NCI-H146 treated with DMSO at 0.1 percent for 48 hours (cell line): Measurements from ENCODE around the gene OR4D2.
"Not testable (repeated sequence)": the region's sequence is repeated elsewhere in the genome, so short reads cannot be mapped to it uniquely, and the experiment has no call there.

ENCODE experiments used
- DNase-seq: peaks from one replicate; lab custom pipeline; 2025; ENCODE audit not compliant: unreplicated experiment; lab: John Stamatoyannopoulos, UW

Gene OR4D2

DNA sequence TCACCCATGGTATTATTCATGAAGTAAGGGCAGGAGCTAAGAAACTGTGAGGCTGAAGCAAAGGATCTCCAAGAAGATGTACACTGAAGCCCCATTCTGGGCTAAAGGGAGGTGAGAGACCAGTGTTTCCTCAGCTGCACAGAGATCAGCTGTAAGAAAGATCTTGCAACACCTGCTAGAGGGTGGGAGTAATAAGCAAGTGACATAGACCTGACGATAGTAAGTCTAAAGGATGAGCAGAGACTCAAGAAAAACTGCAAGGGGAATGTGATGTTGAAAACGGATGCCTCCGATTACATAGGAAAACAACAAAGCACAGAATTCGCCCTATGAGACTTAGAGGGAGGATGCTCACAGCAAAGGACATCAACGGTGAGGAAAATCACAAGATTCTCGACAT, at the start of gene OR4D2:
OR4D2 (plus strand) TSS at position 301 of the 400 bp plus-strand sequence. CDS start 2,674 bp downstream, outside the sequence.
- DNase-seq, result no peak

DNA sequence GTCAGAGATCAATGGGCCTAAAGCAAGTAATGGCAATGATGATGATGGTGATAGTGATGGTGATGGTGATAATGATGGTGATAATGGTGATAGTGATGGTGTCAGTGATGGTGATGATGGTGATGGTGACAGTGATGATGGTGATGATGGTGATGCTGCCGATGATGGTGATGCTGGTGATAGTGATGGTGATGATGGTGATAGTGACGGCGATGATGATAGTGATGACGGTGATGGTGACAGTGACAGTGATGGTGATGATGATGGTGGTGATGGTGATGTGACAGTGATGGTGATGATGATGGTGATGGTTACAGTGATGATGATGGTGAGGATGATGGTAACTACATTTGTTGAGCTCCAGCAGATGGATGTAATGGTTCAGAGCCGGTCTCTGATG, 49.4 kb upstream of the OR4D2 start:
- DNase-seq, result no peak

DNA sequence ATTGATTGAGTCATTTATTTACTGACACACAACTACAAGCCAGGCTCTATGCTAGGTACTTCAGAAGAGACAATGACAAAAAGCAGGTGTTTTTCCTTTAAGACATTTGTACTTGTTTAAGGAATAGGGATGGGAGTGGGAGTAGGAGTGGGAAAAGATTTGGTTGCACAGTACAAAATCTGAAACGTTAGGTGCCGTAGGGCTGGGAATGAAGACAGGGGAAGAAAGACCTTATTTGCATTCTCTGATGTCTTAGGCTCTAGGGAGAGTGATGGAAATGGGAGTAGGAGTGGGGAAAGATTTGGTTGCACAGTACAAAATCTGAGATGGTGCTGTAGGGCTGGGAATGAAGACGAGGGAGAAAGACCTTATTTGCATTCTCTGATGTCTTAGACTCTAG, 47.3 kb upstream of the OR4D2 start:
- DNase-seq, result no peak

DNA sequence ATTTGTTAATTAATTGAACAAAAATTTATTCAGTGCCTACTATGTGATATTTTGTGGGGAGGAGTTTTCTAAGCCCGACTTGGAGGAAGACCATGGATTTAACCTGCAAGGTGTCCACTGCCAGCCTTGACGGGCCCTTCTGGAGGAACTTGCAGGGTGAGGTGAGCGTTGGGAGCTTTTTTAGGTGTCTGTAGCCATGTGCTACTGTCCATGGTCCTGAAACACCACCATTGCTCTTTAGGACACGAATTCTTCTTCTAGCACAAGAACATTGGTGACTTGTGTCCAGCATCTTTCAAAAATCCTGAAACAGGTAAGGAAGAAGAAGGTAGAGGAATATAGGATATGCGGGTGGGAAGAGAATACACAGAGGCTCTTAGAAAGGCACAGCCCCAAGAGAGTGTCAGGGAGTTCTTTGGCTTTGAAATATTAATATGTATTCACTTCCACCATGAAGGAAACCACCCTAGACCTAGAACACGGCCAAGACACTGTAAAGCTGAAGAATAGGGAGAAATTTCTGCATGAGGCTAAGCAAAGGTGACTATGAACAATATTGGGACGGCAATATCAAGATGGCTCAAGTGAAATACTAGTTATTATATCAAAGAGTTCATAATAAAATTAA, 46.5 kb upstream of the OR4D2 start:
- no peak for DNase-seq

DNA sequence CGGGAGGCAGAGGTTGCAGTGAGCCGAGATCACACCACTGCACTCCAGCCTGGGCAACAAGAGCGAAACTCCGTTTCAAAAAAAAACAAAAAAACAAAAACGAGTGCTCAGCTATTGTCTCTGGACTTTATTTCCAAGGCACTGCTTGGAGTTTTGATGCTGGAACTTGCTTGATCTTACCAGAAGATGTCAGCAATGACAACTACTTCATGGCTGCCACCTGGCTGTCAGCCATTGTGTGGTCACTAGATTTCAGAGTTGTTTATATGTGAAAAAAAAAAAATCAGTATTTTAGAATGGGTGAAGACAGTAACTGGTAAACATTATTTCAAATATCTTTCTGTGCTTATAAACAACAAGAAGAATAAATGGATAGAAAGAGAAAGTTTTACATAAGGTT, 44.9 kb upstream of the OR4D2 start:
- DNase-seq, result peak; percentile 24

DNA sequence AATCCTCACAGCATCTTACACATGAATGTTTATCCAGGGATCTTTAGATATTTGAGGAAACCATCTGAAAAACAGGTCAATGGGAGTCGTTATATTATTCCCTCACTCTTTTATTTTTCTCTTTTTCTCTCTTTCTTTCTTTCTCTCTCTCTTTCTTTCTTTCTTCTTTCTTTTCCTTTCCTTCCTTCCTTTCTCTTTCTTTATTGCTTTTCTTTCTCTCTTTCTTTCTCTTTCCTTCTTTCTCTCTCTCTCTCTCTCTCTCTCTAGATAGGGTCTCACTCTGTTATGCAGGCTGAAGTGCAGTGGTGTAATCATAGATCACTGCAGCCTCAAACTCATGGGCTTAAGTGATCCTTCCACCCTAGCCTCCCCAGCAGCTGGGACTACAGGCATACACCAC, 38.9 kb upstream of the OR4D2 start:
- no peak for DNase-seq

DNA sequence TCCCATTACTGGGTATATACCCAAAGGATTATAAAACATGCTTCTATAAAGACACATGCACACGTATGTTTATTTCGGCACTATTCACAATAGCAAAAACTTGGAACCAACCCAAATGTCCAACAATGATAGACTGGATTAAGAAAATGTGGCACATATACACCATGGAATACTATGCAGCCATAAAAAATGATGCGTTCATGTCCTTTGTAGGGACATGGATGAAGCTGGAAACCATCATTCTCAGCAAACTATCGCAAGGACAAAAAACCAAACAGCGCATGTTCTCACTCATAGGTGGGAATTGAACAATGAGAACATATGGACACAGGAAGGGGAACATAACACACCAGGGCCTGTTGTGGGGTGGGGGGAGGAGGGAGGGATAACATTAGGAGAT, 34.1 kb upstream of the OR4D2 start:
- DNase-seq, result not testable (repeated sequence)

DNA sequence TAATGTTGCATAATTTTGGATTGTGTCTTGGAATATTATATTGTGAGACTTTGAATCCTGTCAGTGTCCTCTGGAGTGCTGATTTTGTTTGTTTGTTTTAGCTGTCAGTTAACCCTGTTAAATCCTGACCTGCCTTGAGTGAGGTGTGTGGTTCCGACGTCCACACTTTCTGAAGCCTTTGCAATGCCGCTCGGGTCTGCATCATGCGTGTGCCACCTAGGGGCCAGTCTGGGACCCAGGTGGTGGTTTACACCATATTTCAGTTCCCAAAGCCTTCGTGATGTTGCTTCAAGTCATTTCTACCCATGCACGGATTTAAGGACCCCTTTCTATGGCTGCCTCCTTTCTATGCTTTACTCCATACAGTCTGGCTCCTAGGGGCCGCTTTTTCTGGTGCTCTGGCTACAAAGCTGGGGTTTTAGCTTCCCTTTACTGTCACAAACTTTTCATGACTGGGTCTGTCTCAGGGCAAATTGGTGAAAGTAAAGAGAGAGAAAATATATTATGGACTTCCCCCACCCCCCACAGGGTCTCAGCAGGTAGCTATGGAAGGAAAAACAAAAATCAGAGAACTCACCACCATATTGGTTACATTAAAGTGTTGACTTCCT, 30.0 kb upstream of the OR4D2 start:
- DNase-seq, result no peak

DNA sequence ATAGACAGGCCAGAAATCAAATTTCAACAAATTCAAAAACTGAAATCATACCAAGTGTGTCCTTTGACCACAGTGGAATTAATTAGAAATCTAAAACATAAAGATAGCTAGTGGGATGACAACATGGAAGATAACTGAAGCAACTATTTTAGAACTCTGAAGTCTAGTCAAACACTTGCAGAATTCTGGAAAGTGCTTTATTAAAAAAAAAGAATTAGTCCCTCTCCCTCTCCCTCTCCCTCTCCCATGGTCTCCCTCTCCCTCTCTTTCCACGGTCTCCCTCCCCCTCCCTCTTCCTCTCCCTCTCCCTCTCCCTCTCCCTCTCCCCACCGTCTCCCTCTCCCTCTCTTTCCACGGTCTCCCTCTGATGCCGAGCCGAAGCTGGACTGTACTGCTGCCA, 25.3 kb upstream of the OR4D2 start:
- DNase-seq, result no peak

DNA sequence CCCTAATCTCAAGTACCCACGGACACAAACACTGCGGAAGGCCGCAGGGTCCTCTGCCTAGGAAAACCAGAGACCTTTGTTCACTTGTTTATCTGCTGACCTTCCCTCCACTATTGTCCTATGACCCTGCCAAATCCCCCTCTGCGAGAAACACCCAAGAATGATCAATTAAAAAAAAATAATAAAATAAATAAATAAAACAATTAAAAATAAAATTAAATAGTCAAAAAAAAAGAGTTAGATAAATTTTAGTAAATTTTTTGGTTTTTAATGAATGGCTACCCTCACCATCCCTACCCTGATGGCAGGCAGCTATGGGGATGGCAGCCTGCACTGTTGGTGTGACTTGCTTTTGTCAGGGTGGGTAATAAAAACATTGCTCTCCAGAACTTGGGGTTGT, 23.4 kb upstream of the OR4D2 start:
- DNase-seq, result not testable (repeated sequence)

DNA sequence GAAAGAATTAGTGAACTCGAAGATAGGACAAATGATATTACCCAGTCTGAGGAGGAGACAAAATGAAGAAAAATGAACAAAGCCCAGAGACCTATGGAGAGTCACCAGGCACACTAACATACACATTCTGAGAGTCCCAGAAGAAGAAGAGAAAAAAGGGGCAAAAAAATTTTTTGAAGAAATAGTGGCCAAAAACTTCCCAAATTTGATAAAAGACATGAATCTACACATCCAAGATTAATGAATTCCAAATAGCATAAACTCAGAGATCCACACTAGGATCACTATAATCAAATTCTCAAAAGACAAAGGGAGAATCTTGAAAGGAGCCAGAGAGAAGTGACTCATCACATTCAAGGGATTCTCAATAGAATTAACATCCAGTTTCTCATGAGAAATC, 22.0 kb upstream of the OR4D2 start:
- DNase-seq, result no peak

DNA sequence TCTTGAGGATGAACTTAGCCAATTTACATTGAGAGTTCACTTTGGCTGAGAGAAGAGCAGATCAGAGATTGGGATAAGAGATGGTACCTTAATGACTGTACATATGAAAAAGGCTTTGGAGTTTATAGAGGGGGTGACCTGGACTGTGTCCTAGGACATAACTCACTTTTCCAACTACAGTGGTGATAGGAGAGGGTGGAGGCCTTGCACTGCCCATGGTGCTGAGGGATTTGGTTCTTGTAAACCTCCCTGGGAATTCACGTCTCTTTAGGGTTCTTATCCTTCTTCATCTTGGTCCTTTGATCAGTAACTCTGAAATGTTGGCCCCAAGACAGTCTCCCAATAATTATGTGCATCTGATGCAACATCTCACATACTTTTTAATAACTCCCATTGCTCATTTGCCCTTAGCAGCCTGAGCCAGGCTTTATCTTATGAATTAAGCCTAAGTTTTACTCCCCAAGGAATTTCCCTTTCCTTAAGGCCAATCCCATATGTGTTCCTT, 18.8 kb upstream of the OR4D2 start, which contains the start of gene OR4D1:
OR4D1 (plus strand) TSS at position 455 of the 505 bp plus-strand sequence. CDS start 6,770 bp downstream, outside the sequence.
- DNase-seq, result no peak

DNA sequence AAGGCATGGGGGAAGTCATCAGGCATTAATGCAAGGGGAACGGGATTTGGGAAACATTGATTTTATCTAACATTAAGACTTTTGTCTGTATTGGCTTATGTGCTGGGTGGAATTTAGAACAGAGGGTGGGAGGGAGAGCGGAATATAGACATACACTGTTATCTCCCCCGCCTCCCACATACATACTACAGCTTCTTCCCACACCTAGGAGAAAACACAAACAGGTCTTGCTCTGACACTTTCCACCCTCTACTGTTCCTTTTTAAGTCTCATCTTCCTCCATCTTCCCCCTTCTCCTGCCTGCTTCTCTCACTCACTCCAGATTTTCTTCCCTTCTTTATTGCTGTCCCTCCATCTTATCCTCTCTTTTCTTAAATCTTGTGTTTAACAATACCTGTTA, 18.2 kb upstream of the OR4D2 start:
- no peak for DNase-seq

DNA sequence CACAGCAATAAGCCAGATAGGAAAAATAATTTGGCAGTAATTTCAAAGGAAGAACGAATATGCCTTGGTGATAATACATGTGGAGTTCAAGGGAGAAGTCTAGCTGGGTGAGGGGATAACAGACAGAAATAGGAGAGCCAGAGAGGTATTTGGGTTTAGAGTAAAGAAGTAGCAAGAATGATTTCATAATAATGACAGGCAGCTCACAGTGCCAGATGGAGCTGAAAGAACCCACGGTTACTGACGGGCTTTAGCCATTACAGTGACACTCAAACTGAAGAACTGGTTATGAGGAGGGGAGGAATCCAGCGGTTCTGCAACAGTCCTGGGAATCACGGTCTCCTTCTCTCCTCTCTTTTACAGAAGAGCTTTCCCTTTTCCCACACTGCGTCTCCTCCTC, 16.4 kb upstream of the OR4D2 start:
- no peak for DNase-seq

DNA sequence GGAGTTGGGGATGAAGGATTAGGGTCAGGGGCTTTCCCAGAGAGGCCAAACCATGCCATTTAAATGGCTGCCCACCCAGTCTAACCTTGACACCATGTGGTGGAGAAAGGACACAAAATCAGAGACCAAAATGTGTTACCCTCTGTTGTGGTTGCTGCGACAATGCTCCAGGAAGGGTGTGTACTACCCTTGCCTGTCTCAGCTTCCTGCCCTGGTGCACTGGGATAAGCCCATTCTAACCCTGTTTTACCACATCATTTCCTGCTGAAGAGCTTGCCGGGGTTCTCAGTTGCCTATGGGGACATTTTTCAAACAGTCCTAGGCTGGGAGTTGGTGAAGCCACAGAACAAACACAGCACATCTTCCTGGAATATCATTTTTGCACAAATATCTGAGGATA, 13.7 kb upstream of the OR4D2 start:
- DNase-seq, result no peak

DNA sequence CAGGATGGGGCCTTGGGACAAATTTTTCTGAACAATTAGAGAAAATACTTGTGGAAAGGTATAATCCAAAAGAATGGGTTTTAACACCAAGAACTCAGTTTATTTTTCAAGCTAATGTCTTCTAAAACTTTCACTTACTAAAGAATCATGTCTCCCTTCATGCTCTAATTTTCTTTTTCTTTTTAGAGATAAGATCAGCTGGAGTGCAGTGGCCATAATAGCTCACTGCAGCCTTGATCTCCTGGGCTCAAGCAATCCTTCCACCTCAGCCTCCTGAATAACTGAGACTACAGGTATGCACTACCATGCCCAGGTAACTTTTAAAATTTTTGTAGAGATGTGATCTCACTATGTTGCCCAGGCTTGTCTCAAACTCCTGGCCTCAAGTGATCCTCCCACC, 13.1 kb upstream of the OR4D2 start:
- DNase-seq, result no peak

DNA sequence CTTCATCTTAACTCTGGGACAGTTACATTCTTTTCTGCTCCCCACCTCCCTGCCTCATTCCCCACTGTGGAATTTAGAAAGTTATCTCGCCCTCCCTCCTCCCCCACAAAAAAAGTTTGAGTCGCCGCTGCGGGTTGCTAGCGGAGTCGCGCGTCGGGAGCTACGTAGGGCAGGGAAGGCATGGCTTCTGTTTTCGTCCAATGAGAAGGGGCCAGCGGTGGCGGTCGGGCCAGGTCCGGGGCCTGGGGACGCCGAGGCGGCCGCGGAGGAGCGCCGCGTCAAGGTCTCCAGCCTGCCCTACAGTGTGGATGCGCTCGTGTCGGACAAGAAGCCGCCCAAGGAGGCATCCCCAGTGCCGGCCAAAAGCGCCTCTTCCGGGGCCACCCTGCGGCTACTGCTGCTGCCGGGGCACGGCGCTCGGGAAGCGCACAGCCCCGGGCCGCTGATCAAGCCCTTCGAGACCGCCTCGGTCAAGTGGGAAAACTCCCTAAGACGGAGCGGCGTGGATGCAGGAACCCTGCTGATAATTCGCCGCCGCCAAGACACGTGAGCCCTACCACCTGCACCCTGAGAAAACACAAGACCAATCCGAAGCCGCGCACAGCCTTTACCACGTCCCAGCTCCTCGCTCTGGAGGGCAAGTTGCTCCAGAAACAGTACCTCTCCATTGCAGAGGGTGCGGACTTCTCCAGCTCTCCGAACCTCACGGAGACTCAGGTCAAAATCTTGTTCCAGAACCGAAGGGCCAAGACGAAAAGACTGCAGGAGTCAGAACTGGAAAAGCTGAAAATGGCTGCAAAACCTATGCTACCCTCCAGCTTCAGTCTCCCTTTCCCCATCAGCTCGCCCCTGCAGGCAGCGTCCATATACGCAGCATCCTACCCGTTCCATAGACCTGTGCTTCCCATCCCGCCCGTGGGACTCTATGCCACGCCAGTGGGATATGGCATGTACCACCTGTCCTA, 9.7 kb upstream of the OR4D2 start:
- DNase-seq, result no peak

DNA sequence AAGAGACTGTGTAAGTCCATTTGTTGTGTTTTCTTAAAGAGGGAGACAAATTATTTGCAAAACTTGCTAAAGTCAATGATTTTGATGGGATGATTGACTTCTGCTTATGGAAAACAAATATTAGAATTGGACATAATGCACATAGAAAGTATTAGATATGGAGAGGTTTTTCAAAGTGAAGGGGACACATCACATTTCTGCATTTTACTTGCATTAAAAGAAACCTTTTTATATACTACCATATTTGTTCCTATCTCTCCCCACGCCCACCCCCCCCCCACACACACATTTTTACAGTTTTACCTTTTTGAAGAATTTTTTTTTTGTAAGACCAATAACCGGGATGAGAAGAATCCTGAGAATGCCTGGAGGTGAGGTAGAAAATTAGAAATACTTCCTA, 8.6 kb upstream of the OR4D2 start:
- no peak for DNase-seq

DNA sequence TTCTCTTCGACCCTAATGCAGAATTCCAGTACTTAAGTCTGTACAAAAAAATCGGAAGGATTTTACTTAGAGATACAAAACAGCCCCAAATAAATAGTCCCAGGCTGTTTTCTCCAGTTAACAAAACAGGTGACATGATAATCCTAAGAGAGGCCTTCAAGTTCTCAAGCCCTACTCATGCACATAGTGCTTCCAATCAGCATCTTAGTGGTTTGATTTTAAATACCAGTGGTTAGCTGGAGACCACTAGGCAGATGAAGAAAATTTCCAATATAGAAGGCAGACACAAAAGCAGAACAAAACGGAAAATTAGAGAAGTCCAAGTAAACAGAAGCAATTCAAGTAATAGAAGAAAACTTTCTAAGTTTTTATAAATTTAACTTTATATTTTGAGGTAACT, 5.2 kb upstream of the OR4D2 start:
- no peak for DNase-seq

DNA sequence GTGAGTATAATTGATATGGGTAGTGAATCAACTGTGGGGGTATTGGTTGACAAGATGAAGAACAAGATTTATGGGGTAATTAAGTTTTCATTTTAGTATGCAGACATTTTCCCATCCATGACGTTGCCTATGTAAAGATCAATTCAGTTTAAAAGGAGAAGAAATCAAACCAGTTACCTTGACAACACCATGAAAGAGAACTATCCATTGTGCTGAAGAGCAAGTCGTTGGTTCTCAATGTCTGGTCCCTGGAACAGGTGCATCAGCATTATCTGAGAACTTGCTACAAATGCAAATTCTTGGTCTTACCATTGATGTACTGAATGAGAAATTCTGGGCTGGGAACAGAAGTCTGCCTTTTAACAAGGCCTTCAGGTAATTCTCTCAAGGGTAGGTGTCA, 801 bp upstream of the OR4D2 start:
- DNase-seq, result no peak

DNA sequence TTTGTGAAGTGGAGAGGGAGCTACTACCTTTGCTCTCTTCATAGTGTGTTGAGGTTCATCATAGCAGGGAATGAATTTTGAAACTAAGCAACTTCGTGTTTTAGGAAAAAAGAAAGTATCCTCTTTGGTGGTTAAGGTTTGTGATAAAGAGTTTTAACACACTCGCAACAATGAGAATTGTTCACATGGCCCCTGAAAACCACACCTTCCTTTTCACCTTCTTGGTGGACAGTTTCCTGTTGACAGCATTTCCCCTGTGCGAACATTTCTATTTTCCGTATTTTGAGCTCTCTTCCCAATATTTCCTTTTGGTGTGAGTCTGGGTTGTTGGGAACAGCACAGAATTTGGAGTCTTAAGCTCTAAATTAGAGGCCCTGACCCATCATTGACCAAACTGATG, 3.8 kb downstream of the OR4D2 start:
- no peak for DNase-seq
